ENCODE measurements around the gene BTBD18.

Gene BTBD18

GRCh38 chr11:57788703-57789088 is 37.1 kb upstream of the BTBD18 start:
- no peaks in the 10 kb centered on the region for H3K27me3 ChIP-seq (ENCODE audit: insufficient read depth, low read length)

GRCh38 chr11:57787920-57788702 is 36.5 kb upstream of the BTBD18 start:
- Histone ChIP-seq H2AFZ (ENCODE audit: insufficient read depth, low read length, poor library complexity) (no peak overlapping the region), H3K18ac (ENCODE audit: low read length) (no peak overlapping the region), H2BK12ac (ENCODE audit: low read length) (peak overlapping the region; percentile 24), H3K4me1 (ENCODE audit: control insufficient read depth in 1 of 2, insufficient read depth in 2 of 2, low read length in 2 of 2) (peaks cover 17 to 29% of the 10 kb centered on the region in 2 experiments), H2BK5ac (ENCODE audit: low read depth, low read length, poor library complexity) (peak overlapping the region; percentile 81), H4K91ac (ENCODE audit: low read depth, low read length) (peak overlapping the region; percentile 83), H4K12ac (ENCODE audit: low read depth, low read length) (peak overlapping the region; percentile 26), H3K27me3 (ENCODE audit: insufficient read depth, low read length) (no peaks in the 10 kb centered on the region), H2AK5ac (ENCODE audit: low read length) (no peak overlapping the region), H3K9ac (ENCODE audit: low read length) (no peak overlapping the region), H4K8ac (ENCODE audit: low read depth, low read length) (peak overlapping the region; percentile 86), H3K14ac (ENCODE audit: low read length) (peak overlapping the region; percentile 57), H2BK120ac (ENCODE audit: insufficient read depth, low read length, poor library complexity) (peak overlapping the region; percentile 75), H3K4me3 (ENCODE audit: low read depth, low read length) (no peak overlapping the region), H3K79me1 (ENCODE audit: low read length) (peaks cover 6% of the 10 kb centered on the region), H3K79me2 (ENCODE audit: control insufficient read depth, insufficient read depth, low read length, poor library complexity) (peaks cover 33% of the 10 kb centered on the region), H3K9me3 (ENCODE audit: insufficient read depth, low read depth, low read length) (no peaks in the 10 kb centered on the region), H3K36me3 (ENCODE audit: control insufficient read depth in 1 of 2, insufficient read depth in 2 of 2, low read length in 2 of 2) (peaks cover 6 to 10% of the 10 kb centered on the region in 2 experiments), H3K23ac (ENCODE audit: low read length) (no peak overlapping the region), H3K27ac (ENCODE audit: low read depth, low read length) (peak overlapping the region; percentile 82), H3K4me2 (ENCODE audit: low read length) (no peak overlapping the region), H3K4ac (ENCODE audit: low read depth, low read length) (peak overlapping the region; percentile 99)
- DNase-seq = no peak
- WGBS (ENCODE audit: extremely low coverage, insufficient coverage, insufficient read length) = no CpG with 5 or more reads among the region's 6 CpGs

More at GRCh38 chr11:57788703-57789088, 37.1 kb upstream of the BTBD18 start:
- peaks cover 16 to 29% of the 10 kb centered on the region in 2 experiments for H3K4me1 ChIP-seq (ENCODE audit: control insufficient read depth in 1 of 2, insufficient read depth in 2 of 2, low read length in 2 of 2)
- H2BK120ac ChIP-seq (ENCODE audit: insufficient read depth, low read length, poor library complexity) = no peak overlapping the region
- peaks cover 6% of the 10 kb centered on the region for H3K79me1 ChIP-seq (ENCODE audit: low read length)
- peaks cover 6 to 13% of the 10 kb centered on the region in 2 experiments for H3K36me3 ChIP-seq (ENCODE audit: control insufficient read depth in 1 of 2, insufficient read depth in 2 of 2, low read length in 2 of 2)
- H3K4me2 ChIP-seq (ENCODE audit: low read length) = no peak overlapping the region
- no peak overlapping the region for H3K4me3 ChIP-seq (ENCODE audit: low read depth, low read length)
- no peak overlapping the region for H2BK12ac ChIP-seq (ENCODE audit: low read length)
- H3K18ac ChIP-seq (ENCODE audit: low read length) = no peak overlapping the region
- DNase-seq = no peak
- H3K9ac ChIP-seq (ENCODE audit: low read length) = no peak overlapping the region
- no peak overlapping the region for H3K27ac ChIP-seq (ENCODE audit: low read depth, low read length)
- no peak overlapping the region for H2AK5ac ChIP-seq (ENCODE audit: low read length)
- no peak overlapping the region for H2AFZ ChIP-seq (ENCODE audit: insufficient read depth, low read length, poor library complexity)
- H4K91ac ChIP-seq (ENCODE audit: low read depth, low read length) = no peak overlapping the region
- no peak overlapping the region for H3K14ac ChIP-seq (ENCODE audit: low read length)
- no peak overlapping the region for H3K23ac ChIP-seq (ENCODE audit: low read length)
- no peak overlapping the region for H4K8ac ChIP-seq (ENCODE audit: low read depth, low read length)
- no peak overlapping the region for H2BK5ac ChIP-seq (ENCODE audit: low read depth, low read length, poor library complexity)
- no peaks in the 10 kb centered on the region for H3K9me3 ChIP-seq (ENCODE audit: insufficient read depth, low read depth, low read length)
- no peak overlapping the region for H3K4ac ChIP-seq (ENCODE audit: low read depth, low read length)
- H4K12ac ChIP-seq (ENCODE audit: low read depth, low read length) = no peak overlapping the region
- peaks cover 33% of the 10 kb centered on the region for H3K79me2 ChIP-seq (ENCODE audit: control insufficient read depth, insufficient read depth, low read length, poor library complexity)

DNA sequence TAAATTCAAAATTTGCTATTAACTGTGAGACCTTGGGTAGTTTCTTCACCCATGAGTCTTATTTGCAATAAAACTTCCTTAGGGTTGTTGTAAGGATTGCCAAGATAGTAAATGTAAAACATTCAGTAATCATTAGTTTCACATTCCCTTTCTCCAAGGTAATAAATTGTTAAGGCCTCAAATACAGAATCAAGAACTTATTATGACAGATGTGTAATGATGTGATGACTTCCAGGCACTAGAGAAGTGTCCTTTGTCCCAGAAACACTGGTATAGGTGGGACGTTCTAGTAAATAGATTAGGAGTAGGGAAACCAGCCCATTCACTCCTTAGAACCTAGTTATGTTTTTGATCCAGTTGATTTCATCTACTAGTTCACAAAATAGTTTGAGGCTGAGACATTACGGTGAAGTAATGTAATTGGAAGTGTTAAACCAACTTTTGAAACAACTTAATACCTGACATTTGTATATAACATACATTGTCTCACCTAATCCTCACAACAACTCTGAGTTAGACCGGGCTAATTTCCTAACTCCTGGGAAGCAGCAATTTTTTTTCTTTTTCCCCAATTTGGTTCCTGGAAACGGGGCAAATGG is 35.5 kb upstream of the BTBD18 start:
- Histone ChIP-seq H3K79me1 (ENCODE audit: low read length) (peaks cover 11% of the 10 kb centered on the region), H3K23ac (ENCODE audit: low read length) (no peak overlapping the region), H3K18ac (ENCODE audit: low read length) (no peak overlapping the region), H3K27me3 (ENCODE audit: insufficient read depth, low read length) (no peaks in the 10 kb centered on the region), H3K79me2 (ENCODE audit: control insufficient read depth, insufficient read depth, low read length, poor library complexity) (peaks cover 35% of the 10 kb centered on the region), H3K36me3 (ENCODE audit: control insufficient read depth in 1 of 2, insufficient read depth in 2 of 2, low read length in 2 of 2) (peaks cover 6 to 8% of the 10 kb centered on the region in 2 experiments), H2BK120ac (ENCODE audit: insufficient read depth, low read length, poor library complexity) (no peak overlapping the region), H3K9ac (ENCODE audit: low read length) (no peak overlapping the region), H3K4me2 (ENCODE audit: low read length) (no peak overlapping the region), H2BK12ac (ENCODE audit: low read length) (no peak overlapping the region), H3K14ac (ENCODE audit: low read length) (no peak overlapping the region), H2BK5ac (ENCODE audit: low read depth, low read length, poor library complexity) (no peak overlapping the region), H4K8ac (ENCODE audit: low read depth, low read length) (no peak overlapping the region), H3K4me1 (ENCODE audit: control insufficient read depth in 1 of 2, insufficient read depth in 2 of 2, low read length in 2 of 2) (peaks cover 19 to 30% of the 10 kb centered on the region in 2 experiments), H4K12ac (ENCODE audit: low read depth, low read length) (no peak overlapping the region), H3K4me3 (ENCODE audit: low read depth, low read length) (no peak overlapping the region), H3K27ac (ENCODE audit: low read depth, low read length) (peak overlapping the region; percentile 67), H3K4ac (ENCODE audit: low read depth, low read length) (peak overlapping the region; percentile 67), H2AK5ac (ENCODE audit: low read length) (no peak overlapping the region), H4K91ac (ENCODE audit: low read depth, low read length) (no peak overlapping the region), H2AFZ (ENCODE audit: insufficient read depth, low read length, poor library complexity) (no peak overlapping the region), H3K9me3 (ENCODE audit: insufficient read depth, low read depth, low read length) (no peaks in the 10 kb centered on the region)
- WGBS (ENCODE audit: extremely low coverage, insufficient coverage, insufficient read length) = no CpG with 5 or more reads among the region's 4 CpGs
- peak in 1 of 2 donors; percentile 57 for DNase-seq

DNA sequence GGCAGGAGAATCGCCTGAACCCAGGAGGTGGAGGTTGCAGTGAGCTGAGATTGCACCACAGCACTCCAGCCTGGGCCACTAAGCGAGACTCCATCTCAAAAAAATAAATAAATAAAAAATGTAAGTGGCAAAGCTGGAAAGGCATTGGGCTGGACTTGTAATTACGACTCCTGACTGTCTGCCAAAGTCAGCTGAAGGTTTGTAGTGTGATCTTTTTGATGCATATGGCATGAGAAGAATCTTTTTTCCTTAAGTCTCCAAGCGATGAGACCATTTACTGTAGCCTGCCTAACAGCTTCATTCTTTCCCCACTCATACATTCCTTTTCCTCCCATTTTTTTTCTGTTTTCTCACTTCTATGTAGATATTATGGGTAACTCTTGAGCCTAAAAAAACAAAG is 34.8 kb upstream of the BTBD18 start:
- H2AFZ ChIP-seq (ENCODE audit: insufficient read depth, low read length, poor library complexity) = no peak overlapping the region
- peak overlapping the region; percentile 67 for H3K27ac ChIP-seq (ENCODE audit: low read depth, low read length)
- H4K12ac ChIP-seq (ENCODE audit: low read depth, low read length) = no peak overlapping the region
- no peak overlapping the region for H2BK5ac ChIP-seq (ENCODE audit: low read depth, low read length, poor library complexity)
- H3K79me2 ChIP-seq (ENCODE audit: control insufficient read depth, insufficient read depth, low read length, poor library complexity) = peaks cover 31% of the 10 kb centered on the region
- H3K4me3 ChIP-seq (ENCODE audit: low read depth, low read length) = no peak overlapping the region
- H3K9me3 ChIP-seq (ENCODE audit: insufficient read depth, low read depth, low read length) = no peaks in the 10 kb centered on the region
- no peak overlapping the region for H2BK120ac ChIP-seq (ENCODE audit: insufficient read depth, low read length, poor library complexity)
- no peak overlapping the region for H3K14ac ChIP-seq (ENCODE audit: low read length)
- DNase-seq = peak; percentile 35 to 56
- H3K18ac ChIP-seq (ENCODE audit: low read length) = no peak overlapping the region
- no peak overlapping the region for H4K91ac ChIP-seq (ENCODE audit: low read depth, low read length)
- H2AK5ac ChIP-seq (ENCODE audit: low read length) = no peak overlapping the region
- H3K36me3 ChIP-seq (ENCODE audit: control insufficient read depth in 1 of 2, insufficient read depth in 2 of 2, low read length in 2 of 2) = peaks cover 3 to 5% of the 10 kb centered on the region in 2 experiments
- H3K9ac ChIP-seq (ENCODE audit: low read length) = no peak overlapping the region
- peaks cover 11% of the 10 kb centered on the region for H3K79me1 ChIP-seq (ENCODE audit: low read length)
- H3K23ac ChIP-seq (ENCODE audit: low read length) = no peak overlapping the region
- H4K8ac ChIP-seq (ENCODE audit: low read depth, low read length) = no peak overlapping the region
- WGBS (ENCODE audit: extremely low coverage, insufficient coverage, insufficient read length) = no CpG with 5 or more reads among the region's 4 CpGs
- no peaks in the 10 kb centered on the region for H3K27me3 ChIP-seq (ENCODE audit: insufficient read depth, low read length)
- no peak overlapping the region for H3K4ac ChIP-seq (ENCODE audit: low read depth, low read length)
- H3K4me2 ChIP-seq (ENCODE audit: low read length) = no peak overlapping the region
- H3K4me1 ChIP-seq (ENCODE audit: control insufficient read depth in 1 of 2, insufficient read depth in 2 of 2, low read length in 2 of 2) = peaks cover 14 to 24% of the 10 kb centered on the region in 2 experiments
- no peak overlapping the region for H2BK12ac ChIP-seq (ENCODE audit: low read length)
